Left ventricle myocardium superior (tissue), 1 donor: ENCODE measurements around the gene CFAP92. TPM values are rescaled to one million over a fixed set of nuclear protein-coding genes. Genes with fewer than 3 reads are reported as not detected.
A peak's percentile ranks its signal among the peaks of the same experiment; 100 is the strongest.
"Not testable (repeated sequence)": the region's sequence is repeated elsewhere in the genome, so short reads cannot be mapped to it uniquely, and the experiment has no call there.

Source experiments
- ATAC-seq: fragments of 200-7000 bp; cut with Tn5 transposase; one replicate; pipeline ENCODE4 v1.9.1; 2020; ENCODE audit warnings: mild to moderate bottlenecking, moderate library complexity
- DNase-seq: peaks from one replicate; pipeline ENCODE4 v3.0.0-alpha.2; 2020
- intact Hi-C: fragments of 100-400 bp; cut with micrococcal nuclease; formaldehyde crosslinking; loops from one replicate; pipeline ENCODE4 v1.11.0; 2022
- total RNA-seq: library from RNA; stranded (reverse); fragmentation: NEBNext Ultra II Directional; extraction: Animal tissue kit (Norgen Biotek cat#: 25700); gene quantifications from one replicate; pipeline ENCODE4 v1.2.1, GENCODE V29; 2021
- donor health status: DM: no; HTN: yes; CAD: no; lungs with severe emphysema.

The CFAP92 gene
- total RNA-seq, 1 donor from 2014 or later: 0.27 TPM

DNA sequence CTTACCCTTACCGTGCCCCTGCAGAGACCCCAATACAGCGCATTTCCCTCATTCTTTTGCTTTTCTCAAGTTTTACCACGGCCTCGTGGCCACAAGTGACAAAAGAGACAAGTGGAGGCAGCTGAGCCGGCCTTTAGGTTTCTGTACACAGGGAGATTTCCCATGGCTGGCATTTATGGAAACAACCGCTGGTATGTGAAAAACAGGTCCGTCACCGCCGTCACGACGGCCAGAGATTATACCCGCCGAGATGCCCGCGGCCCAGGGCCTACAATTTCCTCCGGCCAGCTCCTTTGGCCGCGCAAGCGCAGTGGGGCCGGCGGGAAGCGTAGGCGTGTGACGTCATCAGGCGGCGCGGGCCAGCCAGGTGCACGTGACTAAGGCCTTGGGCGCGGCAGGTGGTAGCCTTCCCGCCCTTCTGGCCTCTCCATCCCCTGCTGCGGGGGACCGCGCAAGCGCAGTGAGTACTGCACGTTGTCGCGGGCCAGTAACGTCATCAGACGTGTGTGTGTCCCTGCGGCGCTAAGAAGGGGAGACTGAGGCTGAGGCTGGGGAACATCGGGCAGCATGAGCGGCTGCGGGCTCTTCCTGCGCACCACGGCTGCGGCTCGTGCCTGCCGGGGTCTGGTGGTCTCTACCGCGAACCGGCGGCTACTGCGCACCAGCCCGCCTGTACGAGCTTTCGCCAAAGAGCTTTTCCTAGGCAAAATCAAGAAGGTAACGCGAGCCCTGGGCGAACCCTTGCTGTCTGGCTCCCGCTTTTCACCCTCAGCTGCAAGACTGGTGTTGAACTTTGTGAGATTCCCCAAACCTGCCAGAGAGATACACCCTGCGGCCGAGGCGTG is 114.5 kb downstream of the CFAP92 start, which contains the start of gene ACAD9:
TSS of gene ACAD9 (plus strand) at position 496 of the 845 bp plus-strand sequence. CDS start at position 568, 72 bp downstream.
- intact Hi-C loops: no loop called here
- DNase-seq (peak; percentile 99), ATAC-seq (peak; percentile 98)

DNA sequence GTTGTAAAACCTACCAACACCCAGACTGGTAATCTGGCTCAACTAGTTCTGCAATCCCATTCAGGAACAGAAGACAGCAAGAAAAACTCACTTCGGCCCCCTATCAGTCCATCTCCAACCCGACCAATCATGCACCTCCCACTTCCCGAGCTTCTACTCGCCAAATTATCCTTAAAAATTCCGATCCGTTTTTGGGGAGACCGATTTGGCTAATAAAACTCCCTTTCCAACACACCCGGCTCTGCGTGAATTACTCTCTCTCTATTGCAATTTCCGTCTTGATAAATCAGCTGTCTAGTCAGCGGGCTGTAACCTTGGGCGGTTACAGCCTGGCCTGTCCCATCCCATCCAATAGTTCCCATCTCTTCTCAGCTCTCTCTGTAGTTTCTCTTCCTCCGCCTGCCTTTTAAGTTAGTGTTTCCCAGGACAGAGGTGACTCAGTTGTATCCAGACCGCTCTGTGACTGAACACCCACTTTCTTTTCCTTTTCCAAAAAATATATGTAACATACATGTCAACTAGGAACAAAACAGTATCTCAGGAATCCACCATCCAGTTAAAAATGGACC is 115.2 kb downstream of the CFAP92 start:
- peak; percentile 55 for ATAC-seq
- no peak for DNase-seq
- intact Hi-C loops: no loop called here

DNA sequence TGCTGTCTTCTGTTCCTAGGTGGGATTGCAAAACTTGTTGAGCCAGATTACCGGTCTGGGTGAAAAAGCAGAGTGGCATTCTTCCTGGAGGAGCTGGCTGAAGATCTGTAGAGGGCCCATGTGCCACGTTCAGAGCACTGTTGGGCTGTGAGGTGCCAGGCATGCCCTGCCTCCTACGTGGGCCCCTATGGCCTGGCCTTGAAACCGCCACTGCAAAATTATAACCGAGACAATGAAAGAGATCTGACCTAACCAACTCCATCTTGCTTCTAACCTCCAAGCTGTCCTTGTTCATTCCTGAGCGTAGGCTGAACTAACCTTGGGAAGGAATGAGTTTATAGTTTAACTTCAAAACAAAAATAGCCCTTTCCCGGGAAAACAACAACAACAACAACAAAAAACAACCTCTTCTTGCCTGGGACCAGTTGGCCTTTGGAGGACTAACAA is 115.8 kb downstream of the CFAP92 start:
- intact Hi-C loops: no loop called here
- ATAC-seq: no peak

DNA sequence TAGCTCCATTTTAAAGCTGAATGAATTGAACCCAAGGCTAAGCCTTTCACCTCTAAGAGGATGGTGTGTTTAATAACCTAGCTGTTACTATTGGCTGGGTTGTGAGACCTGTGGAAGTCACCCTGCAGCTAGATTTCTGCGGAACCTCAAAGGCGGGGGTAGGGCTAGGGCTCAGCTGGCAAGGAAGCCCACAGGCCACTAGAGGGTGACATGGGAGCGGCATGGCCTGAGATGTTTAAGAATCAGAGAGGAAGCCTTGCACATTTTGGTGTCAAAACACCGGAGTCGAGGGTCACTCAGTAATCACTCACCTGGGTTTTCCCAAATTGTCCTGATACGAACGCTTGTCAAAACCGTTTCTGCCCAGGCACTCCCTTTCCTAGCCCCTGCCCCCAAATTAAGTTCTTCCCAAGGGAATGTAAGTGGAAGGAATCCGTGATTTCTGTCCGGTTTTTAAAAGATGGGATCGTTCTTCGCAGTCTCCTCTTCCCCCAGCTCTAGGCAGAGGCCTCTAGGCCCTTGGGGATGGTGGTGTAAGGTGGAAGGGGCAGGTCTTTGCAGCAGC is 118.2 kb downstream of the CFAP92 start:
- peak; percentile 47 for DNase-seq
- intact Hi-C loops: no loop called here
- peak; percentile 13 for ATAC-seq

More for the DNA sequence above, 115.8 kb downstream of the CFAP92 start:
- no peak for DNase-seq

DNA sequence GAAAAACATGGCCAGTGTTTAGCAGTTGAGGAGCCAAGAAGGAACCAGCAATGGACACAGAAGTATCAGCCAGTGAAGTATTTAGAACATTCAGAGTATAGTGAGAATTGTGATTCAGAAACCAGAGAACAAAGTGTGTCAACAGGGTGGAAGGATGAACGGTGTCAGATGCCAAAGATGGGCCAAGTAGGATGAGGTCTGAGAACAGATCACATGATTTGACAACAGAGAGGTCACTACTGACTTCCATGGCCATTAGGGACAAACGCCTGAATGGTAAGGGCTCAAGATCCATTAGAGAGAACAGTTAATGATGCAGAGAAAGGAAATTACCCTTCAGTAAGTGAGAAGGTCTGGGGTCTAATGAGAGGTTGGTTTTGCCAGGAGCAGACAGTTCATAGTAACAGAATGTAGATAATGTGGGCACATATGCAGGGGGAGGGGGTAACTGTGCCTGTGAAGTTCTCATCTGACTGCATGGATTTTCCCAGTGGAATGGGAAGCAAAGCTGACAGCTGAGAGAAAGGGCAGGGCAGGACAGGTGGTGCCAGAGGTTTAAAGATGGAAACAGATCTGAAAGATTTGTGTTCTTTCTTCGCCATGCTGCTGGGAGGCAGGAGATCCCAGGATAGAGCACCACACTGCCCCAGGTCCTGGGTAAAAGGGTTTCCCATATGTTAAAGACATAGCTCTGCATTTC is 119.2 kb downstream of the CFAP92 start:
- DNase-seq: no peak
- intact Hi-C loops: no loop called here
- ATAC-seq: no peak

DNA sequence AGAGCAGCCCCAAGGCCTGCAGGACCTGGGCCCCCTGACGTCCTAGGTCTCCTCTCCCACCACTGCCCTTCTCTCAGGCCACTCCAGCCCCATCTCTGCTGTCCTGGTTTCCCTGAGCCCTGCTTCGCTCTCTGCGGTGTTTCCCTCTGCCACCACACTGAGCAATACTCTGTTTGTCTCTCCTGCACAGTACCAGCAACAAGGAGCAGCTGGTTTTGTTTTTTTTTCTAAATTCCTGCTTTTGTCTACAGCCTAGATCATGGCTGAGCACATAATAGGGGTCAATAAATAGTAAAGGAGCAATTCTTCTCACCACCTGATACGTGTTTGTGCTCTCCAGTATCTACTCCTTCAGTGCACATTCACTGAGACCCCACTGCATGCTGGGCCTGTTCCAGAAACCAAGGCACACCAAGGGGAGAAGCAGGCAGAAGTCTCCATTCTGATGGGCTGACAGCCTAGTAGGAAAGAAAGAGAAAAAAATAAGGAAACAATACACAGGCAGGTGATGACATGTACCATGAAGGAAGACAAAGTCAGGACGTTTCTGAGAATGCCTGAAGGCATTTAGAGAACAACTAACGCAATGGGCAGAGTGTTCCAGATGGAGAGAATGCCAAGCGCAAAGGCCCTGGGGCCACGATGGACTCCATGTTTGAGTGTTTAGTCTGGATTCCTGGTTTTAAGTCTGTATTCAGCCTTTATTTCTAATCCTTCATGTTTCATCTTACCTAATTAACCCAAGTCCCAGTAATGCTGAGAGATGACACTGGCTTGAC is 120.4 kb downstream of the CFAP92 start:
- intact Hi-C loops: no loop called here

DNA sequence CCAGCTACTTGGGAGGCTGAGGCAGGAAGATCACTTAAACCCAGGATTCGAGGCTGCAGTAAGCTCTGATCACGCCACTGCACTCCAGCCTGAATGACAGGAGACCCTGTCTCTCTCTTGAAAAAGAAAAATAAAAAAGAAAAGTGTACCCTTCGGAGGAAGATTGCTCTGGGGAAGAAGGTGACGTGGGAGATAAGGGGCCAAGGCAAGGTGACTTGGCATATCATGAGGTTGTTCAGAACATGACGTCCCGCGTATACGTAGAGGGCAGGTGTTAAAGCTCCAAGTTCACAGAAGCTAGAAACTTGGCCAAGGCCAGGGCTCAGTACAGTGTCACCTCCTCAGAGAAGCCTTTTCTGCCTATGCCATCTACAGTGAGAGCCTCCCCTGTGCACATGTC is 121.1 kb downstream of the CFAP92 start:
- DNase-seq (no peak), ATAC-seq (no peak)
- intact Hi-C loops: no loop called here

More for the DNA sequence above, 120.4 kb downstream of the CFAP92 start:
- no peak for ATAC-seq
- no peak for DNase-seq

DNA sequence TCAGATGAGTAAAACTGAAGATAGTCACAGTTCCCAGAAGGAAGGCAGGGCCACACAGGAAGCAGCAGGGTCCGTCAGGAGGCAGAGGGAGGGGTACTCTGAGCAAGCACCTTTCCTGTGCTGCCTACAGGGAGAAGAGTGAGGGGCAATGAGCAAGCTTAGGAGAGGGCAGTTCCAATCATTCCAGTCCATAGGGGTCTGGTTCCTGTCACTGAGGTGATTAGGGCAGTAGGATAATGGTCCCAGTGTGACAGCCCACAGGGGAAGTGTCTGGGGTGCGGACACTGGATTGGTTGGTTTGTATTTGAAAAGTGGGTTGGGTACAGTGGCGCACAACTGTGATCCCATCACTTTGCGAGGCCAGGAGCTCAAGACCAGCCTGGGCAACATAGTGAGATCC is 121.6 kb downstream of the CFAP92 start:
- ATAC-seq (no peak), DNase-seq (no peak)
- intact Hi-C loops: no loop called here

DNA sequence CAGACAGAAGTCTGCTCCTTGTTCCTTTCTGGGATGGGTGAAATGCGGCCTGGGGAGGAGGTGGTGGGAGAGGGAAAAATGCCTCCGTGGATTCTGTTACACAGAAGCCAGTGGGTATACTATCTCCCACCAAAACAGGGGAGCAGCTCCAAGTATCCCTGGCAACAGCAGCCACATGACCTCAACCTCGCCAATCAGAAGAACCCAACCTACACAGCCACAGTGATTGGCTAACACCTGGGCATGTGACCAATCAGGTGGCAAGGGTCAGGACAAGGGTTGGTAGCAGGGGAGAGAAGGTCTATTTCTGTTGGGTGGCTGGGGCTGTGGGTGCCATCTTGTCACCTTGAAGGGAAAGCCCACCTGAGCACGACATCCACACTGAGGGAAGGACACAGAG is 123.5 kb downstream of the CFAP92 start:
- ATAC-seq (no peak), DNase-seq (no peak)
- intact Hi-C loops: no loop called here

DNA sequence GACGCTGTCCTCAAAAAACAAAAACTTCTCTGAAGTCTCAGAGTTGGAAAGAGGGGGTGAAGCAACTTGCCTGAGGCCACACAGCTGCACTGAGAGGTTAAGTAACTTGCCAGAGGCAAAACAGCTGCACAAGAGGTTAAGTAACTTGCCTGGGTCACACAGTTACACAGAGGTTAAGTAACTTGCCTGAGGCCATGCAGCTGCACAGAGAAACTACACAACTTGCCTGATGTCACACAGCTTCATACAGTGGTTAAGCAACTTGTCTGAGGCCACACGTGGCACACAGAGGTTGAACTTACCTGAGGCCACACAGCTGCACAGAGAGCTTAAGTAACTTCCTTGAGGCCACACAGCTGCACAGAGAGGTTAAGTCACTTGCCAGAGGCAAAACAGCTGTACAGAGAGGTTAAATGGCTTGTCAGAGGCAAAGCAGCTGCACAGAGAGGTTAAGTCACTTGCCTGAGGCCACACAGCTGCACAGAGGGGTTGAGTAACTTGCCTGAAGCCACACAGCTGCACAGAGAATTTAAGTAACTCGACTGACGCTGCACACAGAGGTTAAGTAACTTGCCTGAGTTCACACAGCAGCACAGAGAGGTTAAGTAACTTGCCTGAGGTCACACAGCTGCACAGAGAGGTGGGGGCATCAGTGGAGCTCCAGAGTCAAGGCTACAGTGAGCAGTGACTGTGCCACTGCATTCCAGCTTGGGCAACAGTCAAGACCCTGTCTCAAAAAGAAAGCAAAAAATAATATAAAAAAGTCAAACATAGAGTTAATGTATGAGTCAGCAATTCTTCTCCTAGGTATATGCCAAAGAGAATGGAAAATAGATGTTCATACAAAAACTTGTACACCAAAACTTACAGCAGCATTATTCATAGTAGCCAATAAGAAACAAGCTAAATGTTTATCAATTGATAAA is 126.4 kb downstream of the CFAP92 start:
- intact Hi-C loops: no loop called here
- no peak for DNase-seq
- no peak for ATAC-seq

DNA sequence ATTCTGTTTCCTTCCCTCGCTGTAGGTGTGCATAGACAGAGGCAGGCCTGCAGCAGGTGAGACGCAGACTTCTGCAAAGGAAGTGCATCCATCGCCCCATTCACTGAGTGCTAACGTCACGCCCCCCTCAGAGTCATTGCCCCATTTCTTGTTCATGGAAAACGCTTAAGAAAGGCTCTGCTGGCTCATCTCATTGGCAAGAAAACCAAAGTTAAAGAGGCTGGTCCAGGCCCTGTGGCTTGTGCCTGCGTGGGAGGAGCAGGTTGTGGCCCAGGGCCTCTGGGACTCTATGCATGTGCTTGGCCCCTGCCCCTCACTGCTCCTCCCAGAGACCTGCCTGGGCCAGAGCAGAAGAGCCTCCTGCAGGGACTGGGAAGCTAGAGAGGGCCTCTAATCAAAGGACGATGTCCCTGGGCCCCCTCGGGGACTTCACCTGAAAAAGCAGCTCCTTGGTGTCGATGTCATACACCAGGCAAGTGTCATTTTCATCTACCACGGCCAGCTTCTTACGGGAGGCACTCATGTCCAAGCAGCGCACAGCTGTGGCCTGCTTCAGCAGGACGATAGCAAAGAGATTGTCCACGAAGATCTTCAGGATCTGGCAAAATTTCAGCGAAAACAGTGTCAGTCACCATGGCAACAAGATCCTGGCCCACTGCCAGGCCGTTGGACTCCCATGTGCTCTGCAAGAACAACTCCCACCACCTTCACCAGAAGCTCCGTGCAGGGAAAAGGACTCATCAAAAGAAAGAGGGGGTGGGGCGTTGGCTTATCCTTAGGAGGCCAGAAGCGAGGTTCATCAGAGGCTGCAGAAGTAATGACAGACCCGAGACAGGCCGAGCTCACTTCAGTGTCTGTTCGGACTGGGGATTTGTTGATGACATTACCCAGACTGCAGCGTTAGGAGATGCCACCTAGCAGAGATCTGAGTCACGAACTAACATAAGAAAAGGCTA is 128.7 kb downstream of the CFAP92 start:
- intact Hi-C loops: not testable (repeated sequence)
- peak; percentile 47 for ATAC-seq
- peak; percentile 68 for DNase-seq

DNA sequence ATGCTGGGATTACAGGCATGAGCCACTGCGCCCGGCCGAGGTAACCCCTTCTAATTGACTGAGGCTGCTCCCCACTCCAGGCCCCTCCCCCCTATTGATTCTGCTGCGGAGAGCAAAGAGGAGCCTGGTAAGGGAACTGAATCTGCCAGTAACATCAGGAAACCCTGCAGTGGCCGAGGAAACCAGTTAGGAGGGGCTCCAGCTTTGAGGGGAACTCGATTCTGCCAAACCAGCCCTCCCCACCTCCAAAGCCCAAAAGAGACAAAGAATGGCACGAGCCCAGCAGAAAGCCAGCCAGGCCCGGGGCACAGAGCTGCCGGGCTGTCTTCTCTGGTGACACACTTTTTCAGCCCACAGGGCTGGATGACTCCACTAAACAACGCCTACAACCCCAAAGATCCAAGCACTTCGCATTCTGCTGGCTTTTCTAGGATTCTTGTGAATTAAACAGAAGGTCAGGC is 129.5 kb downstream of the CFAP92 start:
- DNase-seq (no peak), ATAC-seq (peak; percentile 44)
- intact Hi-C loops: no loop called here

DNA sequence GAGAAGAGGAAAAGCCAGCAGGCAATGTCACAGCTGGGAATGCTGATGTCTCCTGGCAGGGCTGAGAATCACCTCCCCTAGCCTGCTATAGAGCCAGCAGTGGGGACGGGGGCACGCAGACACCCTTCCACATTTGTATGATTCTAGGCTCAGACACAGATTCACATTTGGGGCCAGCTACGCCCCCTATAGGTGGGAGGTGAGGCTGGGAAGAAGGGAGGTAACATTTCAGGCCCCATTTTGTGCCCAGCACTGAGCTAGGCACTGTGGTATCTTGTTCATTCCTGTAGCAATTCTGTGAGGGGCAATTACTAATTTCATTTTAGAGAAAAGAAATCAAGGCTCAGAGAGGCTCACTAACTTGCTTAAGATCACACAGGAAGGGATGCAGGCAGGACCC is 130.3 kb downstream of the CFAP92 start:
- intact Hi-C loops: no loop called here
- DNase-seq (no peak), ATAC-seq (no peak)

DNA sequence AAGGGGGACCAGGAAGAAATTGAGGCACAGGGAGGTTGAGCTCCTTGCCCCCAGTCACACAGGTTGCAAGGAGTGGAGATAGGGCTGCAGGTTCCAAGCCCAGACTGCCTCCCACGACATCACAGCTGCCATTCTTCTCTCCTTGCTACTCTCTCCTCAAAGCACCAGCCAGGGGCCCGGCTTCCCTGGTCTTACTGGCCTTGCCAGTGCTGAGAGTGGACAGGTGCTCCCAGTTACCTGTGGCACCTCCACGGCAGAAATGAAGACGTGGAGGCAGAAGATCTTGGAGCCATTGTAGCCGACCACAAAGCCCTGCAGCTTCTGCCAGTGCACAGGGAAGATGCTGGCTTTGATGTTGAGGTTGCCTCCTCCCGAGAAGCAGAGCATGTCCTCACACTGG is 132.4 kb downstream of the CFAP92 start:
- intact Hi-C loops: no loop called here
- DNase-seq: no peak
- no peak for ATAC-seq
